ENCODE measurements around the gene RAI14.

Gene RAI14

GRCh38 chr5:34656001-34656699 is at the start of gene RAI14:
TSS of gene RAI14 (plus strand) at chr5:34656328. CDS start at chr5:34686920, 30,592 bp downstream.
- no peaks in the 10 kb centered on the region for H3K9me3 ChIP-seq (ENCODE audit: low read length)
- no peaks in the 10 kb centered on the region for H3K36me3 ChIP-seq (ENCODE audit: insufficient read depth, low read length)
- H3K4me3 ChIP-seq (ENCODE audit: low read depth in 1 of 2, low read length in 2 of 2), result peak within 1 kb of the TSS; percentile 34 to 87
- H3K4me1 ChIP-seq (ENCODE audit: insufficient read depth, low read length), result peaks cover 17% of the 10 kb centered on the region
- no peaks in the 10 kb centered on the region for H3K27me3 ChIP-seq (ENCODE audit: control insufficient read depth in 1 of 2, insufficient read depth in 2 of 2, low read length in 2 of 2)
- peak within 1 kb of the TSS; percentile 71 for H3K9ac ChIP-seq (ENCODE audit: low read length)
- peak within 1 kb of the TSS; percentile 85 for H3K27ac ChIP-seq (ENCODE audit: low read depth, low read length)

- H3K9me3 ChIP-seq (ENCODE audit: low read length), result no peaks in the 10 kb centered on the region
- H3K9ac ChIP-seq (ENCODE audit: low read length), result no peak overlapping the region
- no peak overlapping the region for H3K4me3 ChIP-seq (ENCODE audit: low read depth in 1 of 2, low read length in 2 of 2)
- no peak overlapping the region for H3K27ac ChIP-seq (ENCODE audit: low read depth, low read length)
- peaks cover 14% of the 10 kb centered on the region for H3K4me1 ChIP-seq (ENCODE audit: insufficient read depth, low read length)
- no peaks in the 10 kb centered on the region for H3K27me3 ChIP-seq (ENCODE audit: control insufficient read depth in 1 of 2, insufficient read depth in 2 of 2, low read length in 2 of 2)
- H3K36me3 ChIP-seq (ENCODE audit: insufficient read depth, low read length), result no peaks in the 10 kb centered on the region
Measured at GRCh38 chr5:34608368-34608767, 47.8 kb upstream of the RAI14 start.

DNA sequence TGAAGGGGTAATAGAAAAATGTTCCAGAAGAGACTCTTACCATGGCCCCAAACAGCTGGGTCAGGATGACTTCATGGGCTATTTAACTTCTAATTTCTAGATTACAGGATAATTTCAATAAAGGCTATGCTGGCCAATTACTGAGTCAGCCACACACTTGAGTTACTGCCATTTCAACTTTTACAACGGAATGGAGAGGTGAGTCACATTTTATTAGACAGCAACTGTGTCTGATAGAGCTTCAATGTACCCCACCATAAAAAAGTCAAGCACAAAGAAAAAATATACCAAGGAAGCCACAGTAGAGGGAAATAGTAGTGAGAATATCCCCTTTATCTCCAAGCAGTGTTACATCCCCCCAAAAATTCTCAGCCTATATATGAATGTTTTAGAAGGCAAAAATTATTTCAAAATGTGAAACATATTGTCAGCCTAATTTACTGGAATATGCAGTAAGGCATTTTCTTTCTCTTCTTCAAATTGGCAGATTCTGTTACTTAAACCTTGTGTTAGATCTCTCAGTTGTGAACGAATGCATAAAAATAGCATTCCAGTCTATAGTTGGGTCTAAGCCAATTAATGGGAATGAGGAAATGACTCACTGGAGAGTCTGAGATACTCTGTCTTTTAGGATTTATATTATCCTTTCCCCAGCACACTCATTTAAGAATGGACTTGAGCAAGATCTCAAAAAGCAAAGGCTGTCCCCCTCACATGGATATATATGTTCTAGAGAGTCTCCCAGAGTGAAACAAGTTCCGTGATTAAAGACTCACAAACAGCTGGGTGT is 47.1 kb upstream of the RAI14 start:
- no peak overlapping the region for H3K4me3 ChIP-seq (ENCODE audit: low read depth in 1 of 2, low read length in 2 of 2)
- H3K27ac ChIP-seq (ENCODE audit: low read depth, low read length), result no peak overlapping the region
- H3K9ac ChIP-seq (ENCODE audit: low read length), result no peak overlapping the region
- no peaks in the 10 kb centered on the region for H3K36me3 ChIP-seq (ENCODE audit: insufficient read depth, low read length)
- peaks cover 14% of the 10 kb centered on the region for H3K4me1 ChIP-seq (ENCODE audit: insufficient read depth, low read length)
- no peaks in the 10 kb centered on the region for H3K27me3 ChIP-seq (ENCODE audit: control insufficient read depth in 1 of 2, insufficient read depth in 2 of 2, low read length in 2 of 2)
- no peaks in the 10 kb centered on the region for H3K9me3 ChIP-seq (ENCODE audit: low read length)

DNA sequence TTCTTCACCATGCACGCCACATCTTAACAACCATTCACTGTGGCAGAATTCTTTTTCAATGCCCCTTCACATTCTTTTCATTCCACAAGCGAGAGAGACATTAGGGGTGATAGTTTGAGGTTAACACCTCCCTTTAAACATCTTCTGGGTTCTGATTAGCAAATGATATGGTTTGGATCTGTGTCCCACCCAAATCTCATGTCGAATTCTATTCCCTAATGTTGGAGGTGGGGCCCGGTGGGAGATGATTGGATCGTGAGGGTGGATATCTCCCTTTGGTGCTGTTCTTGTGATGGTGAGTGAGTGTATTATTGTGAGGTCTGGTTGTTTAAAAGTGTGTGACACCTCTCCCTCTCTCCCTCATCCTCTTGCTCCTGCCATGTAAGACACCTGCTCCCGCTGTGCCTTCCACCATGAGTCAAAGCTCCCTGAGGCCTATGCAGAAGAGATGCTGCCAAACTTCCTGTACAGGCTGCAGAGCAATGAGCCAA is 46.1 kb upstream of the RAI14 start:
- Histone ChIP-seq H3K27me3 (ENCODE audit: control insufficient read depth in 1 of 2, insufficient read depth in 2 of 2, low read length in 2 of 2) (no peaks in the 10 kb centered on the region), H3K27ac (ENCODE audit: low read depth, low read length) (no peak overlapping the region), H3K9me3 (ENCODE audit: low read length) (no peaks in the 10 kb centered on the region)

GRCh38 chr5:34610546-34610945 is 45.6 kb upstream of the RAI14 start:
- Histone ChIP-seq H3K4me1 (ENCODE audit: insufficient read depth, low read length) (peaks cover 14% of the 10 kb centered on the region), H3K36me3 (ENCODE audit: insufficient read depth, low read length) (no peaks in the 10 kb centered on the region), H3K4me3 (ENCODE audit: low read depth in 1 of 2, low read length in 2 of 2) (no peak overlapping the region), H3K9ac (ENCODE audit: low read length) (no peak overlapping the region), H3K27me3 (ENCODE audit: control insufficient read depth in 1 of 2, insufficient read depth in 2 of 2, low read length in 2 of 2) (no peaks in the 10 kb centered on the region), H3K9me3 (ENCODE audit: low read length) (no peaks in the 10 kb centered on the region), H3K27ac (ENCODE audit: low read depth, low read length) (no peak overlapping the region)

More for the DNA sequence above, 46.1 kb upstream of the RAI14 start:
- no peak overlapping the region for H3K4me3 ChIP-seq (ENCODE audit: low read depth in 1 of 2, low read length in 2 of 2)
- no peaks in the 10 kb centered on the region for H3K36me3 ChIP-seq (ENCODE audit: insufficient read depth, low read length)
- H3K9ac ChIP-seq (ENCODE audit: low read length), result no peak overlapping the region
- peaks cover 14% of the 10 kb centered on the region for H3K4me1 ChIP-seq (ENCODE audit: insufficient read depth, low read length)

DNA sequence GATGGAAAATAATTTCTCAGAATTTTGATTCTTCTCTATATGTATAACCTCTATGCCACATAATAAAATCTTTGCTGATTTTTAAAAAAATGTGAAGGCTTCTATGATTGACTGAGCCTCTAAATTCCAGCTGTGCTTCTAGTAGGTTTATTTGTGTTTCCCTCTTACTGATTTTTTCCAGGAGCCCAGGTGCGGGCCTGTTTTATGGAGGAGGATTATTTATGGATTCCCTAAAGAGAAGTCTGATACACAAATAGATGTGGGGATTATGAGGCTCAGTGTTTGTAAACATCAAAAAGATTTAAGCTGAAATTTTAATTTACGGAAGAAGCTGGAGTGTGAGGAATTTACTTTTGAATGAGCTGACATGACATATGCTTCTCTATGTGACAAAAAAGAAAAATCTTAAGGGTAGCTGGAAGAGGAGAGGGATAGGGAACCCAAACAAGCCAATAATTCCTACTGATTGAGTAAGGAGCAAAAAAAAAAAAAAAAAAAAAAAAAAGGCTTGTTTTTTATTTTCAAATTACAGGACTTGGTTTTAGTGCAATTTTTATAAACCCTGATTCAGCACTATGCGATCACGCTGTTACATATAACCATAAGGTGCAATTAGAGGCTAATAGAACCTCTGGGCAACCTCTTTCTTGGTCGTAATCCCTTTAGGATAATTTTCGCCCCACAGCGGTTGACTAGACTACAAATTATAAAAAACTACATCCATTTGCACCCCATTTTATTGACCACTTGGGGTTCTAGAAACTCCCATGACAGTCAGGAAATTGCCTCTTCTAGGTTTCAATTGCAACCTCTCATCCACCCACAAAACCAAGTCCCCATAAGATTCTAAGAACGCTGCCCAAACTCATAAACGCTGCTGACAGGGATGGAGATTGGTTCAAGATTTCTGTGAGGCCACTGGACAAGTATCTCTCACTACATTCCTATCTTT is 44.4 kb upstream of the RAI14 start:
- Histone ChIP-seq H3K9me3 (ENCODE audit: low read length) (no peaks in the 10 kb centered on the region), H3K4me3 (ENCODE audit: low read depth in 1 of 2, low read length in 2 of 2) (no peak overlapping the region), H3K4me1 (ENCODE audit: insufficient read depth, low read length) (peaks cover 14% of the 10 kb centered on the region), H3K27me3 (ENCODE audit: control insufficient read depth in 1 of 2, insufficient read depth in 2 of 2, low read length in 2 of 2) (no peaks in the 10 kb centered on the region), H3K36me3 (ENCODE audit: insufficient read depth, low read length) (no peaks in the 10 kb centered on the region), H3K9ac (ENCODE audit: low read length) (no peak overlapping the region), H3K27ac (ENCODE audit: low read depth, low read length) (no peak overlapping the region)

DNA sequence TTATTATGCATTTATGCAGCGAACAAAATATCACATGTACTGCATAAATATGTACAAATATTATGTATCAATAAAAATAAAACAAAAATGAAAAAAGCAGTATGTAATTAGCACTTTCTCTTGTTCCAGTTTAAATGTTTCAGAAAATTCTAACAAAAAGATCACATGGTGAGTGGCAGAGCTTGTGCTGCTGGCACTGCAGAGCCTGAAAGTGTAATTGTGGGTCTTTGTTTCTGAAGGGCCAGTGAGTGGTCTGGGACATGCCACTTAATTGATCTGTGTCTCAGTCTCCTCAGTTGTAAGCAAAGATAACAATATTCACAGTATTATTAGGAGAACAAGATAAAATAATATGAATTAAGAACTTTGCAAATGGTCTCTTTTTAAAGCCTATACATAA is 39.5 kb upstream of the RAI14 start:
- no peaks in the 10 kb centered on the region for H3K4me1 ChIP-seq (ENCODE audit: insufficient read depth, low read length)
- H3K36me3 ChIP-seq (ENCODE audit: insufficient read depth, low read length), result no peaks in the 10 kb centered on the region
- H3K4me3 ChIP-seq (ENCODE audit: low read depth in 1 of 2, low read length in 2 of 2), result no peak overlapping the region
- H3K27me3 ChIP-seq (ENCODE audit: control insufficient read depth in 1 of 2, insufficient read depth in 2 of 2, low read length in 2 of 2), result no peaks in the 10 kb centered on the region
- no peaks in the 10 kb centered on the region for H3K9me3 ChIP-seq (ENCODE audit: low read length)
- H3K27ac ChIP-seq (ENCODE audit: low read depth, low read length), result no peak overlapping the region
- H3K9ac ChIP-seq (ENCODE audit: low read length), result no peak overlapping the region

- H3K27ac ChIP-seq (ENCODE audit: low read depth, low read length), result no peak overlapping the region
- H3K4me3 ChIP-seq (ENCODE audit: low read depth in 1 of 2, low read length in 2 of 2), result no peak overlapping the region
- H3K36me3 ChIP-seq (ENCODE audit: insufficient read depth, low read length), result no peaks in the 10 kb centered on the region
- H3K4me1 ChIP-seq (ENCODE audit: insufficient read depth, low read length), result no peaks in the 10 kb centered on the region
- no peaks in the 10 kb centered on the region for H3K27me3 ChIP-seq (ENCODE audit: control insufficient read depth in 1 of 2, insufficient read depth in 2 of 2, low read length in 2 of 2)
- H3K9me3 ChIP-seq (ENCODE audit: low read length), result no peaks in the 10 kb centered on the region
- no peak overlapping the region for H3K9ac ChIP-seq (ENCODE audit: low read length)
Measured at GRCh38 chr5:34618371-34619065, 37.6 kb upstream of the RAI14 start.

- H3K27me3 ChIP-seq (ENCODE audit: control insufficient read depth in 1 of 2, insufficient read depth in 2 of 2, low read length in 2 of 2), result no peaks in the 10 kb centered on the region
- H3K27ac ChIP-seq (ENCODE audit: low read depth, low read length), result no peak overlapping the region
- no peak overlapping the region for H3K4me3 ChIP-seq (ENCODE audit: low read depth in 1 of 2, low read length in 2 of 2)
- H3K9me3 ChIP-seq (ENCODE audit: low read length), result no peaks in the 10 kb centered on the region
- H3K36me3 ChIP-seq (ENCODE audit: insufficient read depth, low read length), result no peaks in the 10 kb centered on the region
- no peaks in the 10 kb centered on the region for H3K4me1 ChIP-seq (ENCODE audit: insufficient read depth, low read length)
- H3K9ac ChIP-seq (ENCODE audit: low read length), result no peak overlapping the region
Measured at GRCh38 chr5:34620185-34620584, 35.9 kb upstream of the RAI14 start.

DNA sequence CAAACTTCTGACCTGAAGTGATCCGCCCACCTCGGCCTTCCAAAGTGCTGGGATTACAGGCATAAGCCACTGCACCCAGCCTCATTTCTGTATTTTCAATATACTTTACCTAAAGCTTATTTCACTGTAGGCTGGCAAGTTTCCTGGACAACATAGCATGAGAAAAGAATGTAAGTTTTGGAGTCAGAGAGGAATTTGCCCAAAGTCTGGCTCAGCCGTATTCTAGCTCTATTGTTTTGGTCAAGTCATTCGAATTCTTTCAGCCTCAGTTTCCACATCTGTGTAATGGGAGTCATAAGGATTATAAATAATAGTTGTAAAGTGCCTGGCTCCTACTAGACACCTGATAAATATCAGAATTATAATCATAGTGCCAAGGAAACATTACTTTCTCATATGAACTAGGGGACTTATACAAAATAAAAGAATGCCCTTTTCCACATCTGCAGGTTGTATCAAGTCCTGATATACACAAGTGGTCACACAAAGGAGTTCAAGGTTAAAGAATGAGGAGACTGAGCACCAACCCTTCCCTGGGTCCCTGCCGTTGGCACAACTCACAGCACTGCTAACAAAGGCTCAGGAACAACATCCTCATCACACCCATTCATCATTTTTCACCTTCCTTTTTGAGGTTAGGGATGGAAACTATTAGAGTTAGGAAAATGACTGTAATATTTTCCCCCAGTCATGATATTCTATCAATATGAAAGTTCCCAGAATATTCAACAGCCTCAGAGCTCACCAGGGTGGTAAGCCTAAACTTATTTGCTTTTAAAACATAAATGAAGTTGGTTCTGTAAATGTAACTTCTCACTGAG is 34.6 kb upstream of the RAI14 start:
- H3K27me3 ChIP-seq (ENCODE audit: control insufficient read depth in 1 of 2, insufficient read depth in 2 of 2, low read length in 2 of 2), result no peaks in the 10 kb centered on the region
- H3K9me3 ChIP-seq (ENCODE audit: low read length), result no peaks in the 10 kb centered on the region
- no peaks in the 10 kb centered on the region for H3K36me3 ChIP-seq (ENCODE audit: insufficient read depth, low read length)
- H3K27ac ChIP-seq (ENCODE audit: low read depth, low read length), result no peak overlapping the region
- H3K4me3 ChIP-seq (ENCODE audit: low read depth in 1 of 2, low read length in 2 of 2), result no peak overlapping the region
- no peaks in the 10 kb centered on the region for H3K4me1 ChIP-seq (ENCODE audit: insufficient read depth, low read length)
- H3K9ac ChIP-seq (ENCODE audit: low read length), result no peak overlapping the region

Data from muscle layer of colon (tissue), 2 donors.